Stimulated activated naive CD4-positive, alpha-beta T cell (primary cell): Measurements from ENCODE around the gene BPIFB4.
"Not testable (repeated sequence)": the region's sequence is repeated elsewhere in the genome, so short reads cannot be mapped to it uniquely, and the experiment has no call there.

ENCODE experiments used
- DNase-seq, 6 experiments: peaks; one replicate each; lab custom pipeline; 2025; lab: John Stamatoyannopoulos, UW

The BPIFB4 gene

GRCh38 chr20:33086052-33086722, 6.7 kb downstream of the BPIFB4 start:
- no peak for DNase-seq

GRCh38 chr20:33091147-33091546, 11.7 kb downstream of the BPIFB4 start:
- no peak for DNase-seq

- DNase-seq: no peak
Observed at GRCh38 chr20:33091693-33092092, 12.2 kb downstream of the BPIFB4 start.

GRCh38 chr20:33092361-33092760, 12.9 kb downstream of the BPIFB4 start:
- no peak for DNase-seq

GRCh38 chr20:33093074-33093473, 13.6 kb downstream of the BPIFB4 start:
- DNase-seq: no peak

GRCh38 chr20:33093582-33093981, 14.1 kb downstream of the BPIFB4 start:
- no peak for DNase-seq

GRCh38 chr20:33095249-33095648, 15.8 kb downstream of the BPIFB4 start:
- no peak for DNase-seq

- DNase-seq: peak in 5 of 6 experiments; percentile 4 to 39 (median 18)
Observed at GRCh38 chr20:33095902-33096584, 16.6 kb downstream of the BPIFB4 start.

GRCh38 chr20:33097001-33097400, 17.6 kb downstream of the BPIFB4 start:
- no peak for DNase-seq

- DNase-seq: no peak
Observed at GRCh38 chr20:33099843-33100538, 20.5 kb downstream of the BPIFB4 start.

GRCh38 chr20:33103556-33103955, 24.1 kb downstream of the BPIFB4 start:
- no peak for DNase-seq

- DNase-seq: no peak
Observed at GRCh38 chr20:33104336-33104735, 24.9 kb downstream of the BPIFB4 start.

- DNase-seq: no peak
Observed at GRCh38 chr20:33105316-33105924, 26.0 kb downstream of the BPIFB4 start.

- DNase-seq: not testable (repeated sequence)
Observed at GRCh38 chr20:33106058-33106620, 26.7 kb downstream of the BPIFB4 start.

- no peak for DNase-seq
Observed at GRCh38 chr20:33108661-33109060, 29.2 kb downstream of the BPIFB4 start.

- DNase-seq: no peak
Observed at GRCh38 chr20:33110147-33110825, 30.8 kb downstream of the BPIFB4 start.

GRCh38 chr20:33111306-33111705, 31.9 kb downstream of the BPIFB4 start:
- DNase-seq: no peak

- DNase-seq: no peak
Observed at GRCh38 chr20:33112547-33113386, 33.3 kb downstream of the BPIFB4 start.

GRCh38 chr20:33113387-33113908, 34.0 kb downstream of the BPIFB4 start:
- no peak for DNase-seq

- DNase-seq: not testable (repeated sequence)
Observed at GRCh38 chr20:33115501-33115900, 36.1 kb downstream of the BPIFB4 start.
